Germinal center (tissue), 1 donor: Measurements from ENCODE around the gene TAGLN2.

Source experiments
- DNase-seq: peaks from one replicate; pipeline ENCODE4 v3.0.0; 2012; ENCODE audit warnings: mixed read lengths, low spot score

TAGLN2 gene

DNA sequence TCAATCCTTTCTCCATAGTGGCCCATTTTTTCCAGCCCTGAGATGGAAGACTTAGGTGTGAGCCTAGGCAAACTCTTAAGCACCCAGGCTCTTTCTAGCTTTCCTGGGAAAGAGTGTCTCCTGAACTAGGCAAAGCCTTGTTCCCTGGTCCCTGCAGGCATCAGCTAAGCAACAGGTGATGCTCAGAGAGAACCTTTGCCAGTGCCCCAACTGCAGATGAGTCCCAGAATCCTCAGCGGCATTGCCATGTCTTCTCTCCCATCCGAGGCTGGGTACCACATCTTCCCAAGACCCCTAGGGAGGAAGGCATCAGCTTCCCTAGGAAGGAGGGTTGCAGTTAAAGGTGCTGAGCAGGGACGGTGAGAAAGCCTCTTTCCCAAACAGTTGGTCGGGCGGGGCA, 54.6 kb downstream of the TAGLN2 start:
- no peak for DNase-seq

DNA sequence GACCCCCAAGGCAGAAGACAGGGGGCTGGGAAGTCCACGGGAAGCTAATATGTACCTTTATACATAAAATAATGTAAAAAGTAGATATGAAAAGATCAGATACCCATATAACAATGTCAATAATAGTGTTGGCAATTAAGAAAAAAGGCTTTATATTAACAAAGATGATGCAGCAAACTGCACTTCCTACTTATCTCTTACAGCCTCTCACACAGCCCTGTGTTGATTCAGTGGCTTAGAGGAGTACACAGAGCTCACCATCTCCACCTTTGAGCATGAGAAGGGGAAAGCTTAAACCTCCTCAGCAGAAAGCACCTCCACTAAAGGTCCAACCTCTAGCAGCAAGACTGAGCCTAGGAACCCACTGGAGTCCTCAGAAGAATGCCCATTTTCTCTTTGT, 55.7 kb downstream of the TAGLN2 start:
- DNase-seq: no peak

DNA sequence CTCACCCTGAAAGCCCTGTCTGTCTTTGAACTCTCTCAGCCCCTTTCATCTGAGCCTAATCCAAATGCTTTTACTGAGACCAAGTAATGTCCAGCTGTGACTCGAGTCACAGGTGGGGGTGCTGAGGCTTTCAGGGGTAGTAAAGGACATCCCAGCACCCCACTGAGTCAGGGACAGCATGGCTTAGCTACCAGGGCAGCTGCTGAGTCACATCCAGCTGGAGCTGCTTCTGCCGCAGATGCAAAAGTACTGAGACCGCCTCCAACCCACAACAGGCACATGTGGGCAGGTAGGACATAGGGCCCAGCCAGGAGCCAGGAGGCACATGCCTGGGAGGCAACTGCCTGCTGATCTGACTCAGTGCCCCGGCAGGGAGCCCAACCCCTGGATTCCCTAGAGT, 56.1 kb downstream of the TAGLN2 start:
- DNase-seq: no peak

DNA sequence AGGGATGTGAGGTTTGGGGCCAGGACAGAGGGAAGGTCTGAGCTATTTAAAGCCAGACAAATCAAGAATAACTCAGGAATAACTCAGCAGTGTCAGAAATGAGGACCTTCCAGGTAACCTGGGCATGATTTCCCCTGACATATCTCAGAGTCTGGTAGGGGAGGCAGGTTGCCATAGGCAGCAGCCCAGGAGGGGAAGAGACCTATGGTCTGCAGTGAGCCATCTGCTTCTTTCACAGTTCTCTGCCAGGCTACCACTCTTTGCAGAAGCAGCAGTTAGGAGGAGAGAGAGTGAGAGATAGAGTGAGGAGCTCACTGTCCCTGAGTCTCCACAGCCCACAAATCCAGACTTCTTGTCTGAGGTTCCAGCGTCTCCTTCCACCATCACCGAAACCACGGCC, 56.5 kb downstream of the TAGLN2 start:
- no peak for DNase-seq
